ENCODE measurements around the gene TRAF5. TPM values are rescaled to one million over a fixed set of nuclear protein-coding genes. Genes with fewer than 3 reads are reported as not detected.

TRAF5 gene
- total RNA-seq, 1 donor from 2014 or later = 1.5 TPM

- Histone ChIP-seq H3K4me1 (peaks cover 21% of the 10 kb centered on the region), H3K4me3 (no peak overlapping the region), H3K36me3 (no peaks in the 10 kb centered on the region), H3K9me3 (replicated peaks) (no peaks in the 10 kb centered on the region), H3K27ac (replicated peaks) (no peak overlapping the region), H3K27me3 (ENCODE audit: low read depth) (no peaks in the 10 kb centered on the region)
- DNase-seq = no peak
- intact Hi-C loops (cut with micrococcal nuclease) = no loop called here
- no peak for TF ChIP-seq CTCF (IDR thresholded peaks at IDR 0.05; ENCODE audit: borderline replicate concordance)
These were observed 1.4 kb upstream of the TRAF5 start for GRCh38 chr1:211324992-211325775.

GRCh38 chr1:211326140-211326527 is 499 bp upstream of the TRAF5 start:
- Histone ChIP-seq H3K36me3 (no peaks in the 10 kb centered on the region), H3K9me3 (replicated peaks) (no peaks in the 10 kb centered on the region), H3K4me3 (peak overlapping the region; percentile 90), H3K4me1 (peaks cover 21% of the 10 kb centered on the region), H3K27ac (replicated peaks) (peak overlapping the region; percentile 80), H3K27me3 (ENCODE audit: low read depth) (no peaks in the 10 kb centered on the region)
- intact Hi-C loops (cut with micrococcal nuclease) = no loop called here
- TF ChIP-seq CTCF (IDR thresholded peaks at IDR 0.05; ENCODE audit: borderline replicate concordance) = no peak
- DNase-seq = no peak

GRCh38 chr1:211327346-211327921 is 801 bp downstream of the TRAF5 start:
- Histone ChIP-seq H3K4me1 (peaks cover 31% of the 10 kb centered on the region), H3K36me3 (no peaks in the 10 kb centered on the region), H3K9me3 (replicated peaks) (no peaks in the 10 kb centered on the region), H3K27ac (replicated peaks) (peak overlapping the region; percentile 80), H3K4me3 (peak overlapping the region; percentile 90), H3K27me3 (ENCODE audit: low read depth) (no peaks in the 10 kb centered on the region)
- no peak for DNase-seq
- intact Hi-C loops (cut with micrococcal nuclease) = no loop called here
- no peak for TF ChIP-seq CTCF (IDR thresholded peaks at IDR 0.05; ENCODE audit: borderline replicate concordance)

GRCh38 chr1:211328084-211328694 is 1.6 kb downstream of the TRAF5 start:
- no peaks in the 10 kb centered on the region for H3K36me3 ChIP-seq
- H3K27ac ChIP-seq (replicated peaks) = peak overlapping the region; percentile 80
- DNase-seq = no peak
- peaks cover 34% of the 10 kb centered on the region for H3K4me1 ChIP-seq
- H3K4me3 ChIP-seq = peak overlapping the region; percentile 90
- TF ChIP-seq CTCF (IDR thresholded peaks at IDR 0.05; ENCODE audit: borderline replicate concordance) = no peak
- intact Hi-C loops (cut with micrococcal nuclease) = no loop called here
- H3K27me3 ChIP-seq (ENCODE audit: low read depth) = no peaks in the 10 kb centered on the region
- H3K9me3 ChIP-seq (replicated peaks) = no peaks in the 10 kb centered on the region

- H3K27me3 ChIP-seq (ENCODE audit: low read depth) = no peaks in the 10 kb centered on the region
- intact Hi-C loops (cut with micrococcal nuclease) = no loop called here
- no peak overlapping the region for H3K27ac ChIP-seq (replicated peaks)
- no peak overlapping the region for H3K4me3 ChIP-seq
- H3K9me3 ChIP-seq (replicated peaks) = no peaks in the 10 kb centered on the region
- H3K36me3 ChIP-seq = no peaks in the 10 kb centered on the region
- no peak for DNase-seq
- TF ChIP-seq CTCF (IDR thresholded peaks at IDR 0.05; ENCODE audit: borderline replicate concordance) = no peak
- peaks cover 34% of the 10 kb centered on the region for H3K4me1 ChIP-seq
These were observed 2.3 kb downstream of the TRAF5 start for GRCh38 chr1:211328866-211329475.

Data from left ventricle myocardium inferior (tissue), 1 donor.